Fibroblast of mammary gland (primary cell): ENCODE data around the gene CNOT1.

Source experiments
- DNase-seq: peaks from one replicate; pipeline ENCODE4 v3.0.0-alpha.2; 2010; ENCODE audit warnings: low read depth
- H3K4me3 ChIP-seq: 2 replicates; pipeline ENCODE4 v1.5.1; 2011; ENCODE audit warnings: low read depth, mild to moderate bottlenecking, low read length, moderate library complexity; ENCODE audit not compliant: control insufficient read depth
- TF ChIP-seq, protein P1 (sequence below): conservative IDR thresholded peaks from 2 replicates; pipeline ENCODE4 v1.5.1; 2011; ENCODE audit warnings: low read depth, low read length, inconsistent platforms; ENCODE audit not compliant: control insufficient read depth, insufficient read depth

Gene CNOT1

DNA sequence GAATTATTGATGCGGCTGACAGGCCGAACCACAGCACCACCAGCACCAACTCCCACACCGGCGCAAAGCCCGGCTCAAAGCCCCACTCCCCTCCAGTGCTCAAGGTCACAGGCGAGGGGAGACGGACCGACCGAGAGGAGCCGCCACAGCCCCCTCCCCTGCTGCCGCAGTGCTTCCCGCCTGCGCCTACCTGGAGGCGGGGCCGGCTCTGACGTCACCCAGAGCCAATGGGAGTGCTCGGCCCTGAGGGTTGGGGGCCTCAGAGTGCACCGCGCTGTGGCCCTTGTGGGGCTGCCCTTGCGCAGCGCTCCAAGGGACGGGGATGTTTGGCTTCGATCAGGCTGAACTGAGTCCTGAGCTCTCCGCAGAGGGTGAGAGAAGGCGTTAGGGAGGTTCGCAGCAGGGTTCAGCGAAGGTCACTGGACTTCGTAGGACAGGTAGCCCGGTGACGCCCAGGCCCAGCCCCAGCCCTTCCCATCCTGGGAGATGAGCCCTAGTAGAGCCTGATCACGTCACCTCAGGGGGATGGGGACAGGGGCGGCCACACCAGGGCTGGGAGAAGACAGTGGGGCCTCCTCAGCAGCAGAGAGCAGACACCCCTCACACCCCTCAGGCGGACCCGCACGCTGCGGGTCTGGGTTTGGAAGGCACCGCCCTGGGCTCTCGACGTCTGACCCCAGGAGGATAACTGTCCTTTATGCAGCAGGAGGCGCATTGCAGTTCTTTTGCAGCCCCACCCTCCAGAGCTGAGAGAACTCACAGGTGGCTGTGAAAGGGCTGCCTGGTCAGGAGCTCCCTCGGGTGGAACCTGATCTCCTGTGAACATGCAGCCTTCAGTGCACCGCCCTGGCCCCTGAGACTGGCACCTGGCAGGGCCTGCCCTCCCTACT, 128.1 kb downstream of the CNOT1 start:
- TF ChIP-seq, protein P1, sequence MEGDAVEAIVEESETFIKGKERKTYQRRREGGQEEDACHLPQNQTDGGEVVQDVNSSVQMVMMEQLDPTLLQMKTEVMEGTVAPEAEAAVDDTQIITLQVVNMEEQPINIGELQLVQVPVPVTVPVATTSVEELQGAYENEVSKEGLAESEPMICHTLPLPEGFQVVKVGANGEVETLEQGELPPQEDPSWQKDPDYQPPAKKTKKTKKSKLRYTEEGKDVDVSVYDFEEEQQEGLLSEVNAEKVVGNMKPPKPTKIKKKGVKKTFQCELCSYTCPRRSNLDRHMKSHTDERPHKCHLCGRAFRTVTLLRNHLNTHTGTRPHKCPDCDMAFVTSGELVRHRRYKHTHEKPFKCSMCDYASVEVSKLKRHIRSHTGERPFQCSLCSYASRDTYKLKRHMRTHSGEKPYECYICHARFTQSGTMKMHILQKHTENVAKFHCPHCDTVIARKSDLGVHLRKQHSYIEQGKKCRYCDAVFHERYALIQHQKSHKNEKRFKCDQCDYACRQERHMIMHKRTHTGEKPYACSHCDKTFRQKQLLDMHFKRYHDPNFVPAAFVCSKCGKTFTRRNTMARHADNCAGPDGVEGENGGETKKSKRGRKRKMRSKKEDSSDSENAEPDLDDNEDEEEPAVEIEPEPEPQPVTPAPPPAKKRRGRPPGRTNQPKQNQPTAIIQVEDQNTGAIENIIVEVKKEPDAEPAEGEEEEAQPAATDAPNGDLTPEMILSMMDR = no peak
- H3K4me3 ChIP-seq = no peak overlapping the region
- no peak for DNase-seq

GRCh38 chr16:58500430-58501241, 129.0 kb downstream of the CNOT1 start:
- TF ChIP-seq, protein P1 = no peak
- no peak for DNase-seq
- H3K4me3 ChIP-seq = peak overlapping the region; percentile 46

DNA sequence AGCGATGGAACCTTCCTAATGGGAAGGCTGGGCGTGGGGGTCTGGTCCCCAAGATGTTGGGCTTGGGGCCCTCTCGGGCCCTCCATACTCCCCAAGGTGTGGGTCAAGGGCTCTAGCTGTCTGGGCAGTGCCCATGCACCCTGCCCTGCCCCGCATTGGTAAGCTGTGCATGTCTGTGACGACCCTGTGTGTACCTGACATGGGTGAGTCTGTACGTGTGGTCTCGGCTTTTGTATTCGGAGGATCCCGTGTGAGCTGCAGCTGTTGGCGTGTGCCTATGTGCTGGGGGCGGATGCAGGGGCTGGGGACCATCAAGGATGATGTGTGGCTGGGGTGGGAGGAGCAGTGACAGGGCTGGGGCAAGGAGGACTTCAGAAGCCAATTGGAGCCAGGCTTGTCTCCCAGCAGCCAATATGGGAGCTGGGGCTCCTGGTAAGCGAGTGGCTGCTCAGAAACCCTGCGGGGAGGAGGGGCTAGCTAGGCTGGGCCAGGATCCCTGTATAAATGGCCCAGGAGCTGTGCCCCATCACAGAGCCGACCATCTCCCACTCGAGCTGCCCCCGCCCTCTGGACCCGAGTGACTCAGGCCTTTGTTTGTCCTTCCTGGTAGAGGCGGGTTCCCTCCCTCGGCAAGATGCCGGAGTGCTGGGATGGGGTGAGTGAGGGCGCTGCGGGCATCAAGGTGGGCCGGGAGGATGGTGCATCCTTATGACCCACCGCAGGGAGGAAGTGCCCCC, 129.8 kb downstream of the CNOT1 start, which contains the start of gene NDRG4:
TSS of gene NDRG4 (plus strand) at position 529 of the 737 bp plus-strand sequence. CDS start at position 635, 106 bp downstream.
- peak; percentile 79 for DNase-seq
- TF ChIP-seq, protein P1 = no peak
- H3K4me3 ChIP-seq = peak within 1 kb of the TSS; percentile 46

- no peak overlapping the region for H3K4me3 ChIP-seq
- TF ChIP-seq, protein P1 = no peak
- DNase-seq = no peak
These were observed 130.5 kb downstream of the CNOT1 start for GRCh38 chr16:58499092-58499511.

GRCh38 chr16:58498341-58499091, 131.1 kb downstream of the CNOT1 start:
- no peak overlapping the region for H3K4me3 ChIP-seq

More at GRCh38 chr16:58498341-58499091, 131.1 kb downstream of the CNOT1 start:
- no peak for DNase-seq
- TF ChIP-seq, protein P1 = no peak
